ENCODE results near the gene AKIP1. TPM values are rescaled to one million over a fixed set of nuclear protein-coding genes. Genes with fewer than 3 reads are reported as not detected.
"Not testable (repeated sequence)": the region's sequence is repeated elsewhere in the genome, so short reads cannot be mapped to it uniquely, and the experiment has no call there.

Gene AKIP1
- total RNA-seq, 4 donors from 2014 or later: 5.2 to 21.2 (median 11.0) TPM

- TF ChIP-seq POLR2AphosphoS5 (IDR thresholded peaks at IDR 0.05) (no peak), POLR2A (IDR thresholded peaks at IDR 0.05) (no peak), CTCF (IDR thresholded peaks at IDR 0.05) (no peak), EP300 (IDR thresholded peaks at IDR 0.05; ENCODE audit: low read depth) (no peak)
- intact Hi-C loops (cut with DNase I; ENCODE audit: low total_unique reads) (no loop called here), in situ Hi-C loops (cut with MboI; ENCODE audit: low pct_ligation_motif_present in 1 of 4, low pct_unique_long_range_greater_than_20kb in 1 of 4, low sequenced_read_pairs in 3 of 4) (no loop called here)
- H3K4me1 ChIP-seq: no peaks in the 10 kb centered on the region
- no peaks in the 10 kb centered on the region for H3K27me3 ChIP-seq
- H3K4me3 ChIP-seq: no peak overlapping the region
- no peak overlapping the region for H3K27ac ChIP-seq
- 80% methylated on average over 6 of the region's 6 CpGs; no CpG with 5 or more reads in 1 of the 2 donors for WGBS, 2 donors (ENCODE audit: low coverage in 1 of 2)
- DNase-seq: no peak
- H3K9me3 ChIP-seq: no peaks in the 10 kb centered on the region
- H3K36me3 ChIP-seq: no peaks in the 10 kb centered on the region
Observed at GRCh38 chr11:8933931-8934330, 22.9 kb downstream of the AKIP1 start.

GRCh38 chr11:8934742-8935488, 23.9 kb downstream of the AKIP1 start:
- Histone ChIP-seq H3K27ac (no peak overlapping the region), H3K36me3 (no peaks in the 10 kb centered on the region), H3K4me3 (no peak overlapping the region), H3K9me3 (no peaks in the 10 kb centered on the region), H3K27me3 (no peaks in the 10 kb centered on the region), H3K4me1 (no peaks in the 10 kb centered on the region)
- in situ Hi-C loops (cut with MboI; ENCODE audit: low pct_ligation_motif_present in 1 of 4, low pct_unique_long_range_greater_than_20kb in 1 of 4, low sequenced_read_pairs in 3 of 4): no loop called here
- intact Hi-C loops (cut with DNase I; ENCODE audit: low total_unique reads): no loop called here
- TF ChIP-seq EP300 (IDR thresholded peaks at IDR 0.05; ENCODE audit: low read depth) (no peak), CTCF (IDR thresholded peaks at IDR 0.05) (no peak), POLR2AphosphoS5 (IDR thresholded peaks at IDR 0.05) (no peak), POLR2A (IDR thresholded peaks at IDR 0.05) (no peak)
- no peak for DNase-seq
- WGBS, 2 donors (ENCODE audit: low coverage in 1 of 2): 66 to 73% methylated on average over 11 to 14 of the region's 14 CpGs

GRCh38 chr11:8935789-8936188, 24.8 kb downstream of the AKIP1 start:
- H3K36me3 ChIP-seq; H3K27me3 ChIP-seq; intact Hi-C loops (cut with DNase I; ENCODE audit: low total_unique reads); H3K27ac ChIP-seq; DNase-seq; in situ Hi-C loops (cut with MboI; ENCODE audit: low pct_ligation_motif_present in 1 of 4, low pct_unique_long_range_greater_than_20kb in 1 of 4, low sequenced_read_pairs in 3 of 4); H3K4me3 ChIP-seq; H3K9me3 ChIP-seq; H3K4me1 ChIP-seq: not testable (repeated sequence)
- 79 to 100% methylated on average over 1 to 2 of the region's 2 CpGs for WGBS, 2 donors (ENCODE audit: low coverage in 1 of 2)

- H3K4me3 ChIP-seq: no peak overlapping the region
- H3K36me3 ChIP-seq: no peaks in the 10 kb centered on the region
- H3K27me3 ChIP-seq: no peaks in the 10 kb centered on the region
- intact Hi-C loops (cut with DNase I; ENCODE audit: low total_unique reads) (no loop called here), in situ Hi-C loops (cut with MboI; ENCODE audit: low pct_ligation_motif_present in 1 of 4, low pct_unique_long_range_greater_than_20kb in 1 of 4, low sequenced_read_pairs in 3 of 4) (no loop called here)
- WGBS, 2 donors (ENCODE audit: low coverage in 1 of 2): 81 to 91% methylated on average over 4 to 10 of the region's 10 CpGs
- no peak for DNase-seq
- no peak overlapping the region for H3K27ac ChIP-seq
- no peaks in the 10 kb centered on the region for H3K4me1 ChIP-seq
- TF ChIP-seq POLR2A (IDR thresholded peaks at IDR 0.05) (no peak), CTCF (IDR thresholded peaks at IDR 0.05) (no peak), POLR2AphosphoS5 (IDR thresholded peaks at IDR 0.05) (no peak), EP300 (IDR thresholded peaks at IDR 0.05; ENCODE audit: low read depth) (no peak)
- no peaks in the 10 kb centered on the region for H3K9me3 ChIP-seq
Observed at GRCh38 chr11:8937159-8937558, 26.2 kb downstream of the AKIP1 start.

GRCh38 chr11:8937659-8938058, 26.7 kb downstream of the AKIP1 start:
- Histone ChIP-seq H3K9me3 (no peaks in the 10 kb centered on the region), H3K27me3 (no peaks in the 10 kb centered on the region), H3K4me3 (no peak overlapping the region), H3K4me1 (no peaks in the 10 kb centered on the region), H3K36me3 (no peaks in the 10 kb centered on the region), H3K27ac (no peak overlapping the region)
- in situ Hi-C loops (cut with MboI; ENCODE audit: low pct_ligation_motif_present in 1 of 4, low pct_unique_long_range_greater_than_20kb in 1 of 4, low sequenced_read_pairs in 3 of 4) (no loop called here), intact Hi-C loops (cut with DNase I; ENCODE audit: low total_unique reads) (no loop called here)
- WGBS, 2 donors (ENCODE audit: low coverage in 1 of 2): 88 to 93% methylated on average over 10 to 14 of the region's 14 CpGs
- no peak for TF ChIP-seq CTCF (IDR thresholded peaks at IDR 0.05)
- no peak for TF ChIP-seq POLR2A (IDR thresholded peaks at IDR 0.05)
- no peak for TF ChIP-seq EP300 (IDR thresholded peaks at IDR 0.05; ENCODE audit: low read depth)
- no peak for TF ChIP-seq POLR2AphosphoS5 (IDR thresholded peaks at IDR 0.05)
- DNase-seq: no peak

Measured in transverse colon (tissue), 4 donors.